Ishikawa (cell line): ENCODE results near the gene ENDOD1.

Experiments
- EGR1 ChIP-seq: IDR thresholded peaks from 2 replicates; pipeline ENCODE4 v1.6.1; 2012
- RAD21 ChIP-seq: IDR thresholded peaks from 2 replicates; pipeline ENCODE4 v1.6.1; 2012; ENCODE audit warnings: low read depth
- TCF12 ChIP-seq: IDR thresholded peaks from 2 replicates; pipeline ENCODE4 v1.6.1; 2012; ENCODE audit warnings: low read depth
- TEAD4 ChIP-seq: IDR thresholded peaks from 2 replicates; pipeline ENCODE4 v1.6.1; 2012
- YY1 ChIP-seq: IDR thresholded peaks from 2 replicates; pipeline ENCODE4 v1.6.1; 2012; ENCODE audit warnings: low read depth
- TF ChIP-seq, protein P1 (sequence below): IDR thresholded peaks from 2 replicates; pipeline ENCODE4 v1.6.1; 2012
- TF ChIP-seq, protein P2 (sequence below): IDR thresholded peaks from 2 replicates; pipeline ENCODE4 v1.6.1; 2012; ENCODE audit warnings: low read depth, mild to moderate bottlenecking

DNA sequence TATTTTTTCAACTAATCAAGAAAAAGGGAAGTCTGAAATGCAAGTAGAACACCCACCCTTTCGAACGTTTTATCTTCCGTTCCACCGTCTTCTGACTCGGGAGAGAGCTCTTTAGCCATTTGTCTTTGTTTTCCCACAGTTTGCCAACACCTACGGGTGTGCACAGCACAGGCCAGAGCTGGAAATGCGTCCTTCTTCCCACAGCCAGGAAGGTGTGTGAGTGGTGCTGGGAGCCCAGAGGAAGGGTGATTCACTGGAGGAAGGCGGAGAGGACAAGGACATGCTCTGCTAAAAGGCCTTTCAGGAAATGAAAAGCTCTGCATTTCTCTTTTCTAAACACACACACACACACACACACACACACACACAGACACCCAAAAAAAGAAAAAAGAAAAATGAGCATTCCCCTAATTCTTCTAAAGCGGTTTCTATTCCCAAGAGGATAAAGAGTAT, 18.5 kb downstream of the ENDOD1 start:
- no peak for TF ChIP-seq YY1
- TF ChIP-seq, protein P1, sequence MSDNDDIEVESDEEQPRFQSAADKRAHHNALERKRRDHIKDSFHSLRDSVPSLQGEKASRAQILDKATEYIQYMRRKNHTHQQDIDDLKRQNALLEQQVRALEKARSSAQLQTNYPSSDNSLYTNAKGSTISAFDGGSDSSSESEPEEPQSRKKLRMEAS: no peak
- no peak for TF ChIP-seq RAD21
- TF ChIP-seq TCF12: no peak
- TF ChIP-seq, protein P2, sequence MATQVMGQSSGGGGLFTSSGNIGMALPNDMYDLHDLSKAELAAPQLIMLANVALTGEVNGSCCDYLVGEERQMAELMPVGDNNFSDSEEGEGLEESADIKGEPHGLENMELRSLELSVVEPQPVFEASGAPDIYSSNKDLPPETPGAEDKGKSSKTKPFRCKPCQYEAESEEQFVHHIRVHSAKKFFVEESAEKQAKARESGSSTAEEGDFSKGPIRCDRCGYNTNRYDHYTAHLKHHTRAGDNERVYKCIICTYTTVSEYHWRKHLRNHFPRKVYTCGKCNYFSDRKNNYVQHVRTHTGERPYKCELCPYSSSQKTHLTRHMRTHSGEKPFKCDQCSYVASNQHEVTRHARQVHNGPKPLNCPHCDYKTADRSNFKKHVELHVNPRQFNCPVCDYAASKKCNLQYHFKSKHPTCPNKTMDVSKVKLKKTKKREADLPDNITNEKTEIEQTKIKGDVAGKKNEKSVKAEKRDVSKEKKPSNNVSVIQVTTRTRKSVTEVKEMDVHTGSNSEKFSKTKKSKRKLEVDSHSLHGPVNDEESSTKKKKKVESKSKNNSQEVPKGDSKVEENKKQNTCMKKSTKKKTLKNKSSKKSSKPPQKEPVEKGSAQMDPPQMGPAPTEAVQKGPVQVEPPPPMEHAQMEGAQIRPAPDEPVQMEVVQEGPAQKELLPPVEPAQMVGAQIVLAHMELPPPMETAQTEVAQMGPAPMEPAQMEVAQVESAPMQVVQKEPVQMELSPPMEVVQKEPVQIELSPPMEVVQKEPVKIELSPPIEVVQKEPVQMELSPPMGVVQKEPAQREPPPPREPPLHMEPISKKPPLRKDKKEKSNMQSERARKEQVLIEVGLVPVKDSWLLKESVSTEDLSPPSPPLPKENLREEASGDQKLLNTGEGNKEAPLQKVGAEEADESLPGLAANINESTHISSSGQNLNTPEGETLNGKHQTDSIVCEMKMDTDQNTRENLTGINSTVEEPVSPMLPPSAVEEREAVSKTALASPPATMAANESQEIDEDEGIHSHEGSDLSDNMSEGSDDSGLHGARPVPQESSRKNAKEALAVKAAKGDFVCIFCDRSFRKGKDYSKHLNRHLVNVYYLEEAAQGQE: no peak
- TF ChIP-seq TEAD4: no peak
- TF ChIP-seq EGR1: no peak
